Thyroid gland (tissue), 4 donors: Measurements from ENCODE around the gene PIP5KL1. TPM values are rescaled to one million over a fixed set of nuclear protein-coding genes. Genes with fewer than 3 reads are reported as not detected.
A peak's percentile ranks its signal among the peaks of the same experiment; 100 is the strongest.

Source experiments
- DNase-seq, 2 donors: peaks; one replicate each; pipeline ENCODE4 v3.0.0-alpha.2; 2019
- H3K27ac ChIP-seq, 3 donors: fragments of 200-600 bp; sonication (generic); 1 replicate in 2 of 3; 2 replicates in 1 of 3; pipeline ENCODE4 v1.5.1; 2016 to 2019; ENCODE audit warnings: mild to moderate bottlenecking in 1 of 3, moderate library complexity in 1 of 3
- H3K27me3 ChIP-seq: fragments of 200-600 bp; sonication (generic); one replicate; pipeline ENCODE4 v1.5.1; 2019
- H3K36me3 ChIP-seq, 2 donors: fragments of 200-600 bp; sonication (generic); one replicate each; pipeline ENCODE4 v1.5.1; 2016 to 2019
- H3K4me1 ChIP-seq, 2 donors: fragments of 200-600 bp; sonication (generic); one replicate each; pipeline ENCODE4 v1.5.1; 2017 to 2019
- H3K4me3 ChIP-seq, 3 donors: fragments of 200-600 bp; sonication (generic); replicated peaks in 1 of 3; 1 replicate in 2 of 3; 2 replicates in 1 of 3; pipeline ENCODE4 v1.5.1; 2016; ENCODE audit warnings: mild to moderate bottlenecking in 1 of 3
- H3K9me3 ChIP-seq: fragments of 200-600 bp; sonication (generic); one replicate; pipeline ENCODE4 v1.5.1; 2017
- POLR2A ChIP-seq, 2 donors: fragments of 450-650 bp; IDR thresholded peaks; one replicate each; pipeline ENCODE4 v1.6.1; 2017; ENCODE audit warnings: antibody characterized with exemption in 2 of 2, mild to moderate bottlenecking in 2 of 2, moderate library complexity in 1 of 2
- WGBS, 2 donors: methylation state at CpG; one replicate each; pipeline ENCODE4 v1.1.5; 2017; 5-methylcytosine and 5-hydroxymethylcytosine counted together
- intact Hi-C: fragments of 100-400 bp; cut with DNase I; formaldehyde crosslinking; loops from one replicate; pipeline ENCODE4 v1.15.1; 2023
- total RNA-seq, 4 donors: library from RNA; depleted of rRNA; stranded (reverse); fragments of >200 nt; gene quantifications; one replicate each; pipeline ENCODE4 v1.2.3, GENCODE V29; 2016
- TF ChIP-seq, protein P1 (sequence below), 6 experiments: fragments of 200-600 bp in 3 of 6; fragments of 450-650 bp in 3 of 6; sonication (generic) in 3 of 6; IDR thresholded peaks; one replicate each; pipeline ENCODE4 v1.5.1; 2016 to 2019; ENCODE audit warnings: antibody characterized with exemption in 6 of 6, mild to moderate bottlenecking in 2 of 6, inconsistent platforms in 1 of 6, moderate library complexity in 1 of 6

Gene PIP5KL1
- total RNA-seq, 4 donors from 2014 or later = 1.0 to 5.2 (median 1.6) TPM; not detected in 1

DNA sequence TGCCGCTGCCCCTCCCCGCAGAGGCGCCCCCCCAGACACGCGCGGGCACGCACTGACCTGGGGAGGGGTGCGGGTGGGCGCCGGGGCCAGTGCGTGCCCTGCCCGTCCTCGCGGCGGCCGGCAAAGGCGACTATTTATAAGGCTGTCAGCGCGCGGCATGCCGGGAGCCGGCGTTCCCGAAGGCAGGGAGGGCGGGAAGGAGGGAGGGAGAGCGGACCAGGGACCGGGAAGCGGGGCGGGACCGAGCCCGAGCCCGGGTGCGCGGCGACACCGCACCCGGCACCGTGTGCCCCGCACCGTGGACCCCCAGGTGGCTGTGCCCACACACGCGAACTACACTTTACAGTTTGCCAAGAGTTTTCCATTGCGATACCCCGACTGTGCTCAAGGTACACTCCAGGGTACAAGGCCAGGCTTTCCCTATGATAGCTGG lies 53.0 kb downstream of the PIP5KL1 start, which contains the start of gene AK1:
Gene AK1, minus strand, starts transcription at position 110 of the 433 bp plus-strand sequence. CDS start 3,058 bp downstream, outside the sequence.
- Histone ChIP-seq H3K27ac (peak within 1 kb of the TSS; percentile 44 to 74 (median 65)), H3K4me1 (peaks cover 43 to 44% of the 10 kb centered on the region in 2 donors), H3K4me3 (peak within 1 kb of the TSS; percentile 18 to 54 (median 28)), H3K36me3 (no peaks in the 10 kb centered on the region), H3K9me3 (no peaks in the 10 kb centered on the region), H3K27me3 (no peaks in the 10 kb centered on the region)
- intact Hi-C loops = no loop called here
- WGBS, 2 donors = 10 to 13% methylated on average over 2 to 7 of the region's 44 CpGs
- peak; percentile 84 to 88 for DNase-seq
- TF ChIP-seq, protein P1, sequence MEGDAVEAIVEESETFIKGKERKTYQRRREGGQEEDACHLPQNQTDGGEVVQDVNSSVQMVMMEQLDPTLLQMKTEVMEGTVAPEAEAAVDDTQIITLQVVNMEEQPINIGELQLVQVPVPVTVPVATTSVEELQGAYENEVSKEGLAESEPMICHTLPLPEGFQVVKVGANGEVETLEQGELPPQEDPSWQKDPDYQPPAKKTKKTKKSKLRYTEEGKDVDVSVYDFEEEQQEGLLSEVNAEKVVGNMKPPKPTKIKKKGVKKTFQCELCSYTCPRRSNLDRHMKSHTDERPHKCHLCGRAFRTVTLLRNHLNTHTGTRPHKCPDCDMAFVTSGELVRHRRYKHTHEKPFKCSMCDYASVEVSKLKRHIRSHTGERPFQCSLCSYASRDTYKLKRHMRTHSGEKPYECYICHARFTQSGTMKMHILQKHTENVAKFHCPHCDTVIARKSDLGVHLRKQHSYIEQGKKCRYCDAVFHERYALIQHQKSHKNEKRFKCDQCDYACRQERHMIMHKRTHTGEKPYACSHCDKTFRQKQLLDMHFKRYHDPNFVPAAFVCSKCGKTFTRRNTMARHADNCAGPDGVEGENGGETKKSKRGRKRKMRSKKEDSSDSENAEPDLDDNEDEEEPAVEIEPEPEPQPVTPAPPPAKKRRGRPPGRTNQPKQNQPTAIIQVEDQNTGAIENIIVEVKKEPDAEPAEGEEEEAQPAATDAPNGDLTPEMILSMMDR (IDR thresholded peaks at IDR 0.05) = no peak
- peak in 1 of 2 donors; percentile 86 for TF ChIP-seq POLR2A (IDR thresholded peaks at IDR 0.05)

DNA sequence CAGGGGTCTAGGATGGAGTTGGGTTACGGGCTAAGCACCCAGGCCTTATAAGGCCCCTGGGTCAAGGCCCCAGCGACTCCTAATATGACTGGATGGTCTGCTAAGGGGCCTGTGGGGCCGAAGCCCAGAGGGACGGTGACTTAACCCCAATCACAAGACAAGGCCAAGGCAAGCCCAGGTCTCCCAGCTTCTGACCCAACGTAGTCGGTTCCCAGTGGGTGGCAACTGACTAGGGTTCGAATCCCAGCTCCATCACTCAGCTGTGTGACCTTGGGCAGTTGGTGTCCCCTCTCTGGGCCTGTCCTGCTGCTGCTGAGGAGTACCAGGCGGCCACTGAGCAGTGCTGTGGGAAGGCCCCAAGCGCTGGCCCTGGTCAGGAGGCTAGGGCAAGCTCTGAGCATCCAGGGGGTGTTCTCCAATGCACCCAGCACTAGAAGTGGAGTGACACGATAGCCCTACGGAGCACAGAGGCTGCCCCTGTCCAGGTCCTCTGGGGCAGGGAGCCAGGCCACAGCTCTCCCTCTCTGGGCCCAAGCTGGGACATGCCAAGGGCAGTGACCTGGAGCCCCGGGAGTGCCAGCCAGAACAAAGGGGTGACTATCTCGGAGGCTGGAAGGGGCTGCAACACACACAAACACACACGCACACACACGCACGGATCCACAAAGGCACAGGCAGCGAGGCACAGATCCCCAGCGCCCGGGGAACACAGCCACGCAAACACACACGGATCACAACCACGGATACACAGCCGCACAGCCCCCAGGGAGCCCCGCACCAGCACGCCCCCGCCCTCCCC lies 53.6 kb downstream of the PIP5KL1 start:
- peak; percentile 77 to 83 for DNase-seq
- Histone ChIP-seq H3K4me3 (peak overlapping the region; percentile 18 to 54 (median 28)), H3K27me3 (no peaks in the 10 kb centered on the region), H3K27ac (peak overlapping the region; percentile 44 to 74 (median 65)), H3K9me3 (no peaks in the 10 kb centered on the region), H3K4me1 (peaks cover 43 to 44% of the 10 kb centered on the region in 2 donors), H3K36me3 (no peaks in the 10 kb centered on the region)
- 13 to 59% methylated on average over 9 to 12 of the region's 26 CpGs for WGBS, 2 donors
- no peak for TF ChIP-seq POLR2A (IDR thresholded peaks at IDR 0.05)
- TF ChIP-seq, protein P1 (IDR thresholded peaks at IDR 0.05) = no peak
- intact Hi-C loops = no loop called here

DNA sequence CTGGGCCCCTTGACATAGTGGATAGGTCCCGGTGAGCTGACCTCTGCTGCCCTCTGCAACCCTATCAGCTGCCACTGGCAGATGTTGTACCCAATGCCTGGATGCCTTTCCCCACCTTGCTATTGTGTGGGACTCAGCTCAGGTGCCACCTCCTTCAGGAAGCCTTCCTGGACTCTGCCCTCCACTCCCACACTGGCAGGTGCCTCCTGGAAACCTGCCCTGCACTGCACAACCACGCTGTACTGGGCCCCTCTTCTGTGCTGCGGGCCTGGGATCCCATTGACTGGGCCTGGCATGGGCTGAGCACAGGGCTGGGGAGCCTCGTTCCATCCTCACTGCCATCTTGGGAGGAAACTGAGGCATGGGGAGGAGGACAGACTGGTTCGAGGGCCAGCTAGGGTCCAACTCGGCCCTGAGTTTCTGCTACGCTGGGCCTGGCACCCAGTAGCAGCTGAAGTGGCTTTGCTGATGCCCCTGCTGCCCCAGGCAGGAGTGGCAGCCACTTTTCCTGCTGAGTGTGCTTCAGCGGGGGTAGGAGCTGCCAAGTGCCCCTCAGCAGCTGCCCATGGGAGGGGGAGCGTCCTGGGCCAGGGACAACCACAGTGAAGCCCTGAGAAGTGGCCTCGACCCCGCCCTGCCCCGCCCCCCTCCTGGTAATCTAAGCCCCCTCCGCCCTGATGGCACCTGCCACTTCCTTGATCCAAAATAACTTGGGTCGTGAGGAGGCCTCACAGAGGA lies 54.4 kb downstream of the PIP5KL1 start:
- peaks cover 43 to 44% of the 10 kb centered on the region in 2 donors for H3K4me1 ChIP-seq

DNA sequence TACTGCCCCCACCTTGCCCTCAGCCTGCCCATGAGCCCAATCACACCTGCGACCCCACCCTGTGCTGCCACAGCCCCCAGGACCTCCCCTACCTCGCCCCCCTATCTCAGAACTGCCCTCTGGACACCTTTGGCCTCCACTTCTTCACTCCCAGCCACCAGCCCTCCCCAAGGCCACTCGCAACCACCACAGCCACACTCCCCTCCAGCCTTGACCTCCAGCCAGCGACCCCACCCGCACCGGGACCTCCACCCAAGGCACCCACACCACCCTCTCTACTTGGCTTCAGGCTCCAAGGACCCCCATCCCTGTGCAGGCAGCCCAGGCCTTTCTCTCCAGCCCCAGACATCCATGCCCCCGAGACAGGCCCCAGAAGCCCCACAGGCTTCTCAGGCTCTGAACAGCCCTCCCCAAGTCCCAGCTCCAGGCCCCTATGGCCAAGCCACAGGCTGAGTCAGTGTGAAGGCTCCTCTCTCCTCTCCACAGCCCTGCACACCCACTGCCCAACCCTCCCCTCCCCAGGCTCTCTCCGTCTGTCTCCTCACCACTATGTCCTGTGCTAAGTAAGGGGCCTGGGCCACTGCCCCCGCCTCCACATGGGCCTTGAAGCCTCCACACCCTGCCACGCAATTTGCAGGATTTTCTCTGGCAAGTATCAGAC lies 55.1 kb downstream of the PIP5KL1 start:
- Histone ChIP-seq H3K4me3 (no peak overlapping the region), H3K4me1 (peaks cover 43 to 44% of the 10 kb centered on the region in 2 donors)

More for the DNA sequence above, 54.4 kb downstream of the PIP5KL1 start:
- peaks cover 0 to 5% of the 10 kb centered on the region in 2 donors for H3K36me3 ChIP-seq
- peak overlapping the region; percentile 44 to 74 (median 65) for H3K27ac ChIP-seq
- intact Hi-C loops = no loop called here
- peak; percentile 64 to 86 for DNase-seq
- TF ChIP-seq, protein P1 (IDR thresholded peaks at IDR 0.05) = peak in 1 of 6 experiments; percentile 17
- no peak for TF ChIP-seq POLR2A (IDR thresholded peaks at IDR 0.05)
- H3K27me3 ChIP-seq = no peaks in the 10 kb centered on the region
- H3K9me3 ChIP-seq = no peaks in the 10 kb centered on the region
- WGBS, 2 donors = 16 to 55% methylated on average over 6 to 7 of the region's 14 CpGs
- H3K4me3 ChIP-seq = no peak overlapping the region

More for the DNA sequence above, 55.1 kb downstream of the PIP5KL1 start:
- Histone ChIP-seq H3K9me3 (no peaks in the 10 kb centered on the region), H3K27me3 (no peaks in the 10 kb centered on the region), H3K36me3 (peaks cover 0 to 10% of the 10 kb centered on the region in 2 donors), H3K27ac (peak overlapping the region in 2 of 3 donors; percentile 44 to 74)
- WGBS, 2 donors = 78 to 79% methylated on average over 10 of the region's 10 CpGs
- DNase-seq = no peak
- intact Hi-C loops = no loop called here
- TF ChIP-seq, protein P1 (IDR thresholded peaks at IDR 0.05) = no peak
- no peak for TF ChIP-seq POLR2A (IDR thresholded peaks at IDR 0.05)
